Left ventricle myocardium inferior (tissue), 1 donor: Measurements from ENCODE around the gene SERGEF. TPM values are rescaled to one million over a fixed set of nuclear protein-coding genes. Genes with fewer than 3 reads are reported as not detected.

Source experiments
- DNase-seq: peaks from one replicate; pipeline ENCODE4 v3.0.0-alpha.2; 2020
- H3K27ac ChIP-seq: fragments of 200-600 bp; replicated peaks from 2 replicates; pipeline ENCODE4 v1.8.0; 2021
- H3K27me3 ChIP-seq: fragments of 200-600 bp; 2 replicates; pipeline ENCODE4 v1.8.0; 2021; ENCODE audit warnings: low read depth
- H3K36me3 ChIP-seq: fragments of 200-600 bp; 2 replicates; pipeline ENCODE4 v1.8.0; 2021
- H3K4me1 ChIP-seq: fragments of 200-600 bp; 2 replicates; pipeline ENCODE4 v1.8.0; 2021
- H3K4me3 ChIP-seq: fragments of 200-600 bp; 2 replicates; pipeline ENCODE4 v1.8.0; 2021; ENCODE audit warnings: mild to moderate bottlenecking, moderate library complexity
- H3K9me3 ChIP-seq: fragments of 200-600 bp; replicated peaks from 2 replicates; pipeline ENCODE4 v1.8.0; 2021
- CTCF ChIP-seq: fragments of 200-600 bp; IDR thresholded peaks from 2 replicates; pipeline ENCODE4 v1.8.0; 2021; ENCODE audit warnings: antibody characterized with exemption, mild to moderate bottlenecking, borderline replicate concordance
- intact Hi-C: fragments of 100-400 bp; cut with micrococcal nuclease; formaldehyde crosslinking; loops from one replicate; pipeline ENCODE4 v1.11.0; 2022
- total RNA-seq: library from RNA; stranded (reverse); fragmentation: NEBNext Ultra II Directional; extraction: Animal tissue kit (Norgen Biotek cat#: 25700); gene quantifications from one replicate; pipeline ENCODE4 v1.2.1, GENCODE V29; 2021
- donor health status: DM: no; HTN: yes; CAD: no; lungs with severe emphysema.

SERGEF gene
- total RNA-seq, 1 donor from 2014 or later: 13.1 TPM

GRCh38 chr11:17840101-17840548 is 172.7 kb downstream of the SERGEF start:
- H3K9me3 ChIP-seq: no peaks in the 10 kb centered on the region
- no peak for TF ChIP-seq CTCF
- no peaks in the 10 kb centered on the region for H3K27me3 ChIP-seq
- no peak overlapping the region for H3K4me3 ChIP-seq
- intact Hi-C loops: no loop called here
- no peaks in the 10 kb centered on the region for H3K36me3 ChIP-seq
- DNase-seq: no peak
- no peak overlapping the region for H3K27ac ChIP-seq
- H3K4me1 ChIP-seq: peaks cover 13% of the 10 kb centered on the region

- no peaks in the 10 kb centered on the region for H3K36me3 ChIP-seq
- TF ChIP-seq CTCF: no peak
- intact Hi-C loops: no loop called here
- no peaks in the 10 kb centered on the region for H3K9me3 ChIP-seq
- peaks cover 13% of the 10 kb centered on the region for H3K4me1 ChIP-seq
- DNase-seq: no peak
- no peak overlapping the region for H3K4me3 ChIP-seq
- H3K27me3 ChIP-seq: no peaks in the 10 kb centered on the region
- H3K27ac ChIP-seq: no peak overlapping the region
Observed at GRCh38 chr11:17839450-17839849, 173.4 kb downstream of the SERGEF start.

- Histone ChIP-seq H3K9me3 (no peaks in the 10 kb centered on the region), H3K4me1 (peaks cover 13% of the 10 kb centered on the region), H3K27ac (no peak overlapping the region), H3K27me3 (no peaks in the 10 kb centered on the region), H3K36me3 (no peaks in the 10 kb centered on the region), H3K4me3 (no peak overlapping the region)
- no peak for TF ChIP-seq CTCF
- intact Hi-C loops: no loop called here
- no peak for DNase-seq
Observed at GRCh38 chr11:17838102-17838501, 174.7 kb downstream of the SERGEF start.

GRCh38 chr11:17831883-17832282 is 181.0 kb downstream of the SERGEF start:
- Histone ChIP-seq H3K27me3 (no peaks in the 10 kb centered on the region), H3K27ac (no peak overlapping the region), H3K9me3 (no peaks in the 10 kb centered on the region), H3K36me3 (no peaks in the 10 kb centered on the region), H3K4me3 (no peak overlapping the region), H3K4me1 (peaks cover 12% of the 10 kb centered on the region)
- DNase-seq: no peak
- TF ChIP-seq CTCF: no peak
- intact Hi-C loops: no loop called here

- Histone ChIP-seq H3K4me3 (no peak overlapping the region), H3K9me3 (no peaks in the 10 kb centered on the region), H3K27ac (no peak overlapping the region), H3K4me1 (peaks cover 12% of the 10 kb centered on the region), H3K36me3 (no peaks in the 10 kb centered on the region), H3K27me3 (no peaks in the 10 kb centered on the region)
- DNase-seq: no peak
- no peak for TF ChIP-seq CTCF
- intact Hi-C loops: no loop called here
Observed at GRCh38 chr11:17831228-17831627, 181.6 kb downstream of the SERGEF start.
